Hippocampal formation (tissue), 2 donors: ENCODE measurements around the gene JADE1.
A peak's percentile ranks its signal among the peaks of the same experiment; 100 is the strongest.

Source experiments
- DNase-seq, 2 donors: peaks; one replicate each; lab custom pipeline; 2025; lab: John Stamatoyannopoulos, UW

JADE1 gene

DNA sequence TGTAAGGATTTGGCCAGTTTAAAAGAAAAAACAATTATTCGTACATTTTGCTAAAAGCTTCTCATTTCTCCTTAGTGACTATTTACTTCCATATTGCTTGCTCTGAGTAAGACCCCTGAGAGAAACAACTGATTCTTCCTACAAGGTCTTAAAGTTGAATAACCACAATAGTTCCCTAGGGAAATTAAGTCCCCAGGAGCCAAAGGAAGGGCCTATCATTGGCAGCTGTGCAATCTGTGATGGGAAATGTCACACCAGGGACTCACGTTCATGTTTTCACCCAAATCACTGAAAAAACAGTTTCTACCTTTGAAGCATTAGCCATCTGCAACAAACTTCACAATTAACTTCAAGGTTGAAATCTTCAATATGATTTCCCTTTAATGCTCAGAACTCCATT is 66.7 kb downstream of the JADE1 start:
- no peak for DNase-seq

- no peak for DNase-seq
Observed at GRCh38 chr4:128877934-128878333, 68.4 kb downstream of the JADE1 start.

DNA sequence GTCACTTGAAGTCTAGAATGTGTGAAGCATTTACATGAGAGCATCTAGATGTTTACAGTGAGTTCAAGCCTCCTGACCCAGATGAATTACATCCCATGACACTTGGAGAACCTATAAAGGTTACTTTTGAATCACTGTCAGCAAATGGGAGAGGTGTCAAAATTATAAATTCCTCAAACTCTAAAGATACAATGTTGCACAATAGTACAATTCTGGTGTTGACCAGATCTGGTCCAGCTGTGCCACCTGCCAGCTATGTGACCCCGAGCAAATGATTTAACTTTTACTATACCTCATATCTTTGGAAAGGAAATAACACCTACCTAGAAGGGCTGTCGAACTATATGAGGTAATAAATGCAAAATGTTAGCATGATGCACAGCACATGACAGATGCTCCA is 69.8 kb downstream of the JADE1 start:
- no peak for DNase-seq

DNA sequence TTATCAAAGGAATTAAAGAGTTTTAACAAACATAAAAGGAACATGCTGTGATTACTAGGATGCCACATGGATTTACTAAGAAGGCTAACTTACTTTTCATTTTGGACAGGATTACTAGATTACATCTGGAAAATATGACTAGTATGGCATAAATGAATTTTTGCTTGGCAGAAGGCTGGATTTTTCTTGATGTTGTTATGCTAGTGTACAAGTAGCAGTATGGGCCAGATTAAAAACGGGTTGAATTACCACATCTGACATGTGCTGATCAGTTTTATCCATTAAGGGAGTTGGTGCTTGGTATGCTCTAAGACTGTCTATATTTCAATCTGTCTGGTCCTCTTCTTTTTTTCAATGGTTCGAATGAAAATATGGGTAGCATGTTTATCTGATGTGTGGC is 70.5 kb downstream of the JADE1 start:
- no peak for DNase-seq

GRCh38 chr4:128880662-128881061 is 71.2 kb downstream of the JADE1 start:
- DNase-seq: no peak

- DNase-seq: no peak
Observed at GRCh38 chr4:128904821-128905220, 95.3 kb downstream of the JADE1 start.

- no peak for DNase-seq
Observed at GRCh38 chr4:128906581-128906980, 97.1 kb downstream of the JADE1 start.

DNA sequence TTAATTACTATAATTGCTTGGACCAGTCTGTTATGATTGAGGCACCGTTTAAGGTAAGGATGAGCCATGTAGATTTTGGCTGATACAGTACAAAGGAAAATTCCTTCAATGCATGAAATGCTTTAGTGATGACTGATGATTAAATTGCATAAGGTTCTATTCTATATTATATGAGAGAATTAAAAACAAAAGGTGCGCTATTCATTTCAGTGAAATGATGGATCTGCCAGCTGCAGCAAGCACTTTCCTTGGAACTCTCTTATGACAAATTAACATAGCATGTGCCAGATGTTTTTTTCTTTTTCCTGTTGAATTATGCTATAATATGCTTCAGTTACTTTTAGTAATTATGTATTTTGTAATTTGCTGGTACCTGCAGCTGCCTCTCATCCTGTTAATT is 98.5 kb downstream of the JADE1 start:
- no peak for DNase-seq

DNA sequence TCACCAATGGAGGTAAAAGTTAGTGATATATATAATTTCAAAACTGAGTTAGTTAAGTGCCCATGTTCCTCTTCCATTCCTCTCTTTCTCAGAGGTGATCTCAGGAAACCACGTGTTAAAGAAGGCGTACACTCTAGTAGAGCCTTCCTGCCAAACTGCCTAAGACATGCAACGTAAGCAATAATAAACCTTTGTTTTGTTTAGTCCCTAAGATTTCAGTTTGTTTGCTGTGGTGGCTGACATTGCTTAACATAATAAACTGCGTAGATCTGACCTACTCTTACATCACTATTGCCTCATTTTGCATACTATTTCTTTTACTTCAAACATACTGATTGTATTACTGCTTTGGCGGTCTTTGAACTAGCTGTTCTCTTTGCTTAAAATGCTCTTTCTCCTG is 99.2 kb downstream of the JADE1 start:
- DNase-seq: no peak

DNA sequence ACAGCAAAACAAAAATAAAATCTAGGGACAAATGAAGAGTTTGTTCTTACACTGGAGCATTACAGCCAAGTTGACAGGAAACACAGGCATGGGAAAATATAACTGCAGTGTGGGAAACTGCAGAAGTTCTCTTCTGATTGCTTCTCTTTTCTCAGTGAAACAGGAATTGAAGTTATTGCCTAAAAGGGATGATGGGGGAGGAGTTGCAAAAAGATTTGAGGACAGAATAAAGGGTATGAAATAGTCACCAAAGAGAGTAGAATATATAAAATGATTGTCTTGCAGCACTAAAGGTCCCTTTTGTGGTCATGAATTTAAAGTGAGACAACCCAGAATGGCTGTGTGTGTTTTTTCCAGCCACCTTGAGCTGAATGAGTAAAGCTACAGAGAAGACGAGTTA is 103.7 kb downstream of the JADE1 start:
- peak in 1 of 2 donors; percentile 39 for DNase-seq

DNA sequence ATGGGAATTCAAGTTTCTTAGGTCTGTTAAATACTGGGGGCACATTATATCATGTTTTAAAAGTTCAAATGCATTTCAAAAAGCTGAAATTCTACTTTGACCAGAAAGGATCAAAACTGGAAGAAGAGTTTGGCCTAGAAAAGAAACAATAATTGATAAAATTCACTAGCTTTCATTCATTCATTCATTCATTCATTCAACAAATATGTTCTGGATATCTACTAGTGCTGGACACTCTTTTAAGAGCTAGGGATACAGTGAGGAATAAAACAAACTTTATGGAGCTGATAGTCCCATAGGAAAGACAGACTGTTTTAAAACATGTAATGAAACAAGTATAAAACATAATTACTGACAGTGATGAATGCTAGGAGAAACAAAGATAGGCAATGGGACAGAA is 106.0 kb downstream of the JADE1 start:
- no peak for DNase-seq

- peak; percentile 22 to 42 for DNase-seq
Observed at GRCh38 chr4:128916832-128917231, 107.3 kb downstream of the JADE1 start.

- no peak for DNase-seq
Observed at GRCh38 chr4:128917781-128918180, 108.3 kb downstream of the JADE1 start.

GRCh38 chr4:128921954-128922353 is 112.5 kb downstream of the JADE1 start:
- DNase-seq: no peak
